HepG2 (cell line): Measurements from ENCODE around the gene PKIB. TPM values are rescaled to one million over a fixed set of nuclear protein-coding genes. Genes with fewer than 3 reads are reported as not detected.

Source experiments
- ATAC-seq: fragments of 200-7000 bp; cut with Tn5 transposase; 3 replicates; pipeline ENCODE4 v1.9.1; 2020; ENCODE audit warnings: mild to moderate bottlenecking, moderate library complexity
- BruUV-seq: library from RNA; stranded (reverse); fragments of 400-500 nt; replicated peaks from 2 replicates; lab custom pipeline; 2021; lab: Mats Ljungman, UMichigan
- CTCF ChIA-PET: fragments of 300-600 bp; formaldehyde crosslinking; extraction: SDS; loops from one replicate; lab custom pipeline; 2021; ENCODE audit warnings: low total read pairs, inconsistent platforms, low intra/inter-chr PET ratio; lab: Yijun Ruan, JAX
- POLR2A ChIA-PET: fragments of 350-600 bp; sonication (Branson Sonifier 250); formaldehyde crosslinking; loops from one replicate; lab custom pipeline; 2020; ENCODE audit warnings: antibody characterized with exemption, inconsistent platforms; lab: Yijun Ruan, JAX
- DNase-seq: peaks from one replicate; pipeline ENCODE4 v3.0.0-alpha.2; 2015; ENCODE audit warnings: low spot score
- FAIRE-seq: peaks from 3 replicates; lab custom pipeline; 2011; peaks lifted over from hg19 to GRCh38; lab: Jason Lieb, UNC
- H2AFZ ChIP-seq: one replicate; pipeline ENCODE4 v1.6.1; 2011; ENCODE audit warnings: low read length, inconsistent platforms
- H3K27ac ChIP-seq: fragments of 300-600 bp; 3 replicates; pipeline ENCODE4 v1.8.0; 2011; ENCODE audit warnings: mixed run types, mild to moderate bottlenecking, mixed read lengths, low read length, inconsistent platforms; ENCODE audit not compliant: insufficient read depth; ENCODE audit errors: extremely low read length
- H3K27me3 ChIP-seq, 2 experiments: fragments of 200-600 bp in 1 of 2; 2 replicates in 1 of 2; 3 replicates in 1 of 2; pipeline versions ENCODE4 v1.6.0 to v1.8.0; 2011; ENCODE audit warnings: low read length in 2 of 2, mild to moderate bottlenecking in 2 of 2, moderate library complexity in 2 of 2, inconsistent platforms in 1 of 2; ENCODE audit not compliant: insufficient read depth in 2 of 2, control insufficient read depth in 1 of 2
- H3K36me3 ChIP-seq, 2 experiments: fragments of 200-600 bp in 1 of 2; replicated peaks in 1 of 2; 2 replicates in 1 of 2; 3 replicates in 1 of 2; pipeline versions ENCODE4 v1.5.1 to v1.8.0; 2011; ENCODE audit warnings: low read length in 2 of 2, inconsistent platforms in 1 of 2; ENCODE audit not compliant: insufficient read depth in 2 of 2, control insufficient read depth in 1 of 2
- H3K4me1 ChIP-seq: 2 replicates; pipeline ENCODE4 v1.5.1; 2012; ENCODE audit warnings: low read length, inconsistent platforms; ENCODE audit not compliant: insufficient read depth
- H3K4me2 ChIP-seq: 2 replicates; pipeline ENCODE4 v1.6.0; 2011; ENCODE audit warnings: low read depth, low read length, inconsistent platforms
- H3K4me3 ChIP-seq, 3 experiments: fragments of 200-600 bp in 1 of 3; sonication (generic), shearing (Covaris generic) in 1 of 3; replicated peaks in 1 of 3; 2 replicates each; pipeline ENCODE4 v1.5.1; 2011 to 2016; ENCODE audit warnings: low read length in 3 of 3, inconsistent platforms in 2 of 3, low read depth in 2 of 3, mild to moderate bottlenecking in 2 of 3, control low read depth in 1 of 3, mixed read lengths in 1 of 3; ENCODE audit not compliant: insufficient read depth in 1 of 3
- H3K79me2 ChIP-seq: one replicate; pipeline ENCODE4 v1.6.1; 2011; ENCODE audit warnings: low read length, inconsistent platforms; ENCODE audit not compliant: insufficient read depth
- H3K9ac ChIP-seq: 2 replicates; pipeline ENCODE4 v1.6.0; 2011; ENCODE audit warnings: mild to moderate bottlenecking, low read depth, low read length, inconsistent platforms; ENCODE audit not compliant: insufficient read depth
- H3K9me3 ChIP-seq: 2 replicates; pipeline ENCODE4 v1.5.1; 2012; ENCODE audit warnings: mild to moderate bottlenecking, low read length
- H4K20me1 ChIP-seq: 2 replicates; pipeline ENCODE4 v1.6.0; 2011; ENCODE audit warnings: inconsistent platforms, mild to moderate bottlenecking, low read length, moderate library complexity; ENCODE audit not compliant: insufficient read depth
- CCDC6 ChIP-seq: sonication (generic); formaldehyde crosslinking; IDR thresholded peaks from 2 replicates; pipeline ENCODE4 v1.8.1; 2022; ENCODE audit warnings: mild to moderate bottlenecking, missing genetic modification reagents, moderate library complexity
- FOXO1 ChIP-seq: sonication (generic); formaldehyde crosslinking; IDR thresholded peaks from 2 replicates; pipeline ENCODE4 v1.4.0; 2020; ENCODE audit warnings: missing genetic modification reagents
- GLMP ChIP-seq: sonication (generic); formaldehyde crosslinking; IDR thresholded peaks from 2 replicates; pipeline ENCODE4 v1.9.0; 2021; ENCODE audit warnings: missing genetic modification reagents, mild to moderate bottlenecking, borderline replicate concordance
- ZNF143 ChIP-seq: sonication (generic); formaldehyde crosslinking; IDR thresholded peaks from 2 replicates; pipeline ENCODE4 v1.4.0; 2020; ENCODE audit warnings: missing genetic modification reagents
- ZNF556 ChIP-seq: sonication (generic); formaldehyde crosslinking; IDR thresholded peaks from 2 replicates; pipeline ENCODE4 v1.4.0; 2020; ENCODE audit warnings: mild to moderate bottlenecking, missing genetic modification reagents, borderline replicate concordance
- ZNF749 ChIP-seq: sonication (generic); formaldehyde crosslinking; IDR thresholded peaks from 2 replicates; pipeline ENCODE4 v1.8.0; 2022; ENCODE audit warnings: mild to moderate bottlenecking, missing genetic modification reagents, moderate library complexity, borderline replicate concordance
- ZNF761 ChIP-seq: sonication (generic); formaldehyde crosslinking; conservative IDR thresholded peaks from 2 replicates; pipeline ENCODE4 v1.4.0; 2020; ENCODE audit warnings: mild to moderate bottlenecking, missing genetic modification reagents
- ZNF777 ChIP-seq: sonication (generic); formaldehyde crosslinking; IDR thresholded peaks from 2 replicates; pipeline ENCODE4 v1.4.0; 2020; ENCODE audit warnings: missing genetic modification reagents
- WGBS: methylation state at CpG from one replicate; pipeline ENCODE4 v1.1.6; 2017; ENCODE audit warnings: low lambda C conversion rate; 5-methylcytosine and 5-hydroxymethylcytosine counted together
- in situ Hi-C: cut with HindIII; loops from 2 replicates; pipeline ENCODE4 v1.10.0; 2017; ENCODE audit warnings: low pct_unique_long_range_greater_than_20kb; ENCODE audit not compliant: extremely low pct_ligation_motif_present
- intact Hi-C: fragments of 100-400 bp; cut with micrococcal nuclease; formaldehyde crosslinking; loops from one replicate; pipeline ENCODE4 v1.10.0; 2022; ENCODE audit not compliant: unreplicated experiment
- polyA plus RNA-seq, 8 experiments: library from polyadenylated mRNA; depleted of rRNA in 3 of 8; stranded (reverse) in 7 of 8; unstranded in 1 of 8; fragments of >200 nt; fragmentation: Illumina TruSeq in 4 of 8; extraction: Trizol in 4 of 8; gene quantifications; 2 replicates each; pipeline versions ENCODE4 v1.2.1 to v1.2.3, GENCODE V29; 2011 to 2016; ENCODE audit warnings: low read depth in 4 of 8, missing spikeins in 1 of 8, mixed read lengths in 1 of 8; ENCODE audit not compliant: insufficient read depth in 1 of 8
- total RNA-seq, 5 experiments: library from RNA; depleted of rRNA; stranded (reverse); fragments of >200 nt; fragmentation: Illumina TruSeq; extraction: Trizol; gene quantifications; 2 replicates each; pipeline ENCODE4 v1.2.3, GENCODE V29; 2016; ENCODE audit warnings: low read depth in 1 of 5
- TF ChIP-seq, protein P1 (sequence below): sonication (generic); formaldehyde crosslinking; IDR thresholded peaks from 2 replicates; pipeline ENCODE4 v1.9.0; 2021; ENCODE audit warnings: missing genetic modification reagents, borderline replicate concordance

Gene PKIB
- total and polyA plus RNA-seq, 2 of the 13 experiments (the other 11 are each of a cell fraction or from before 2014, with no cell fraction given), result 1.4 to 1.5 TPM

DNA sequence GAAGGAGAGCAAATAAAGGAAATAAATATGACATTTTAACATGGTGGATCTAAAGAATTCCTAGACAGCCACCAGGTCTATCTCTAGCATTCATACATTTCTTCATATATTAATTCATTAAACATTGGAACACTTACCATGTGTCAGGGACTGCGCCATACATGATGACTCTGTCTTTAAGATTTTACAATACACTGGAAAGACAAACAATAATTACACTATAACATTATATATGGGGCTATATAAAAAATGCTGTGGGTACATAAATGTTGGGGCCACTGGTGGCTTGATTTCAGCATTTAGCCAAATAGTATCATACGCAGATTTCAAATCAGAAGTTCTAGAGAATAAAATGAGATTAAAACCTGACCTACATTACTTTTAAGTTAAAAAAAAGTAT is 33.3 kb upstream of the PKIB start:
- no peak for ATAC-seq
- DNase-seq, result no peak
- no peaks in the 10 kb centered on the region for H3K79me2 ChIP-seq
- no peaks in the 10 kb centered on the region for H3K36me3 ChIP-seq
- H3K9me3 ChIP-seq, result no peaks in the 10 kb centered on the region
- H3K9ac ChIP-seq, result no peak overlapping the region
- intact Hi-C loops, result no loop called here
- no TSS peak for BruUV-seq
- CTCF ChIA-PET, result no interaction called here
- H3K27me3 ChIP-seq, result no peaks in the 10 kb centered on the region
- no peak overlapping the region for H3K27ac ChIP-seq
- H3K4me3 ChIP-seq, result no peak overlapping the region
- no peak overlapping the region for H2AFZ ChIP-seq
- no peaks in the 10 kb centered on the region for H3K4me1 ChIP-seq
- 90% methylated on average over 2 of the region's 2 CpGs for WGBS
- FAIRE-seq, result no peak
- TF ChIP-seq, protein P1, sequence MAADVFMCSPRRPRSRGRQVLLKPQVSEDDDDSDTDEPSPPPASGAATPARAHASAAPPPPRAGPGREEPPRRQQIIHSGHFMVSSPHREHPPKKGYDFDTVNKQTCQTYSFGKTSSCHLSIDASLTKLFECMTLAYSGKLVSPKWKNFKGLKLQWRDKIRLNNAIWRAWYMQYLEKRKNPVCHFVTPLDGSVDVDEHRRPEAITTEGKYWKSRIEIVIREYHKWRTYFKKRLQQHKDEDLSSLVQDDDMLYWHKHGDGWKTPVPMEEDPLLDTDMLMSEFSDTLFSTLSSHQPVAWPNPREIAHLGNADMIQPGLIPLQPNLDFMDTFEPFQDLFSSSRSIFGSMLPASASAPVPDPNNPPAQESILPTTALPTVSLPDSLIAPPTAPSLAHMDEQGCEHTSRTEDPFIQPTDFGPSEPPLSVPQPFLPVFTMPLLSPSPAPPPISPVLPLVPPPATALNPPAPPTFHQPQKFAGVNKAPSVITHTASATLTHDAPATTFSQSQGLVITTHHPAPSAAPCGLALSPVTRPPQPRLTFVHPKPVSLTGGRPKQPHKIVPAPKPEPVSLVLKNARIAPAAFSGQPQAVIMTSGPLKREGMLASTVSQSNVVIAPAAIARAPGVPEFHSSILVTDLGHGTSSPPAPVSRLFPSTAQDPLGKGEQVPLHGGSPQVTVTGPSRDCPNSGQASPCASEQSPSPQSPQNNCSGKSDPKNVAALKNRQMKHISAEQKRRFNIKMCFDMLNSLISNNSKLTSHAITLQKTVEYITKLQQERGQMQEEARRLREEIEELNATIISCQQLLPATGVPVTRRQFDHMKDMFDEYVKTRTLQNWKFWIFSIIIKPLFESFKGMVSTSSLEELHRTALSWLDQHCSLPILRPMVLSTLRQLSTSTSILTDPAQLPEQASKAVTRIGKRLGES (CRISPR knock-in tag), result no peak
- TF ChIP-seq CCDC6 (CRISPR knock-in tag) (no peak), ZNF556 (CRISPR knock-in tag) (no peak), ZNF143 (no peak), ZNF777 (CRISPR knock-in tag) (no peak), ZNF749 (CRISPR knock-in tag) (no peak), FOXO1 (CRISPR knock-in tag) (no peak), ZNF761 (CRISPR knock-in tag) (no peak), GLMP (CRISPR knock-in tag) (no peak)
- no peaks in the 10 kb centered on the region for H4K20me1 ChIP-seq
- in situ Hi-C loops, result no loop called here
- no peak overlapping the region for H3K4me2 ChIP-seq
- POLR2A ChIA-PET, result no interaction called here
